ENCODE measurements around the gene ANTKMT. TPM values are rescaled to one million over a fixed set of nuclear protein-coding genes. Genes with fewer than 3 reads are reported as not detected.

The ANTKMT gene
- total and polyA plus RNA-seq, 2 donors (not counting 3 experiments of a cell fraction or from before 2014, with no cell fraction given), result 26.1 to 27.9 TPM

- TF ChIP-seq EZH2 (IDR thresholded peaks at IDR 0.05; ENCODE audit: borderline replicate concordance, low read depth, low read length, severe bottlenecking), result no peak
- TF ChIP-seq POLR2A (IDR thresholded peaks at IDR 0.05; ENCODE audit: low read depth, low read length), result no peak
- no peak for TF ChIP-seq POLR2AphosphoS5 (IDR thresholded peaks at IDR 0.05; ENCODE audit: insufficient read depth, low read depth, low read length)
- no peak for TF ChIP-seq GATA2 (IDR thresholded peaks at IDR 0.05; ENCODE audit: insufficient read depth, insufficient read length, low read depth, low read length)
- no peak for TF ChIP-seq CTCF (IDR thresholded peaks at IDR 0.05; ENCODE audit: extremely low read depth in 1 of 2, insufficient read depth in 1 of 2, low read depth in 1 of 2, low read length in 2 of 2)
- TF ChIP-seq MAX (IDR thresholded peaks at IDR 0.05; ENCODE audit: insufficient read depth, insufficient read length), result no peak
- no peak for TF ChIP-seq FOS (IDR thresholded peaks at IDR 0.05; ENCODE audit: borderline replicate concordance, insufficient read depth, low read length)
- TF ChIP-seq MYC (IDR thresholded peaks at IDR 0.05; ENCODE audit: low read depth, low read length), result no peak
- no peak for TF ChIP-seq JUN (IDR thresholded peaks at IDR 0.05; ENCODE audit: borderline replicate concordance, insufficient read depth, insufficient read length, low read depth)
- Histone ChIP-seq H3K9me3 (replicated peaks; ENCODE audit: control insufficient read depth, insufficient read depth, low read length) (no peaks in the 10 kb centered on the region), H3K4me2 (ENCODE audit: insufficient read depth, low read length) (no peak overlapping the region), H3K4me1 (ENCODE audit: control insufficient read depth, extremely low read depth, insufficient read depth, low read length) (peaks cover 9% of the 10 kb centered on the region), H3K9ac (replicated peaks; ENCODE audit: extremely low read depth, insufficient read depth, low read length) (no peak overlapping the region), H4K20me1 (replicated peaks; ENCODE audit: control insufficient read depth, extremely low read depth, insufficient read depth, low read length) (no peaks in the 10 kb centered on the region), H3K27me3 (ENCODE audit: control insufficient read depth in 2 of 2, insufficient read depth in 2 of 2, low read length in 2 of 2) (no peaks in the 10 kb centered on the region), H3K79me2 (ENCODE audit: control insufficient read depth, insufficient read depth, low read length) (no peaks in the 10 kb centered on the region), H2AFZ (ENCODE audit: low read depth, low read length) (no peak overlapping the region), H3K27ac (ENCODE audit: insufficient read depth, low read depth, low read length) (no peak overlapping the region), H3K4me3 (replicated peaks in 1 of 3; ENCODE audit: insufficient read depth in 1 of 3, low read depth in 1 of 3, low read length in 3 of 3) (no peak overlapping the region), H3K36me3 (ENCODE audit: control insufficient read depth in 2 of 2, extremely low read depth in 1 of 2, insufficient read depth in 2 of 2, low read length in 2 of 2) (peaks cover 7 to 35% of the 10 kb centered on the region in 2 experiments), H3K9me1 (replicated peaks; ENCODE audit: control insufficient read depth, extremely low read depth, insufficient read depth, low read length) (no peaks in the 10 kb centered on the region)
- DNase-seq (ENCODE audit: low read depth, low spot score), result no peak
- intact Hi-C loops (cut with micrococcal nuclease), result no loop called here
- no TSS peak for BruUV-seq (replicated peaks)
- ChIA-PET CTCF (interaction anchor here (1.0 to 1.5 kb wide), 2 partner anchors 20 to 29 kb away, joined by 3 to 5 read pairs; no protein-coding TSS in a partner anchor), POLR2A (no interaction called here)
- no peak for FAIRE-seq
- dilution Hi-C loops (cut with MboI; ENCODE audit: extremely low pct_ligation_motif_present, low sequenced_read_pairs), result no loop called here
These were observed 11.4 kb downstream of the ANTKMT start for GRCh38 chr16:732332-732731.

All from endothelial cell of umbilical vein (primary cell).